ENCODE measurements around the gene NUDT3.

The NUDT3 gene

DNA sequence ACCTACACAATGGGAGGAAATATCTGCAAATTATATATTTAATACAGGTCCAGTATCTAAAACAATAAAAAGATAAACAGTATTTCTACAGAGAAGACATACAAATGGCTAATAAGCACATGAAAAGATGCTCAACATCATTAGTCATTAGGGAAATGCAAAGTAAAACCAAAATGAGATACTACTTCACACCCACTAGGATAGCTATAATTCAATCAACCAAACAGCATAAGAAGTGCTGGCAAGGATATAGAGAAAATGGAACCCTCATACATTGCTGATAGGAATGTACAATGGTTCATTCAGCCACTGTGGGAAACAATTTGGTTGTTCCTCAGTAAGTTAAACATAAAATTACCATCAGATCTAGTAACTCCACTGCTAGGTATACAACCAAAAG is 48.7 kb downstream of the NUDT3 start:
- no peak overlapping the region for H3K4me3 ChIP-seq (ENCODE audit: control insufficient read depth, low read depth, low read length)
- TF ChIP-seq, protein P1, sequence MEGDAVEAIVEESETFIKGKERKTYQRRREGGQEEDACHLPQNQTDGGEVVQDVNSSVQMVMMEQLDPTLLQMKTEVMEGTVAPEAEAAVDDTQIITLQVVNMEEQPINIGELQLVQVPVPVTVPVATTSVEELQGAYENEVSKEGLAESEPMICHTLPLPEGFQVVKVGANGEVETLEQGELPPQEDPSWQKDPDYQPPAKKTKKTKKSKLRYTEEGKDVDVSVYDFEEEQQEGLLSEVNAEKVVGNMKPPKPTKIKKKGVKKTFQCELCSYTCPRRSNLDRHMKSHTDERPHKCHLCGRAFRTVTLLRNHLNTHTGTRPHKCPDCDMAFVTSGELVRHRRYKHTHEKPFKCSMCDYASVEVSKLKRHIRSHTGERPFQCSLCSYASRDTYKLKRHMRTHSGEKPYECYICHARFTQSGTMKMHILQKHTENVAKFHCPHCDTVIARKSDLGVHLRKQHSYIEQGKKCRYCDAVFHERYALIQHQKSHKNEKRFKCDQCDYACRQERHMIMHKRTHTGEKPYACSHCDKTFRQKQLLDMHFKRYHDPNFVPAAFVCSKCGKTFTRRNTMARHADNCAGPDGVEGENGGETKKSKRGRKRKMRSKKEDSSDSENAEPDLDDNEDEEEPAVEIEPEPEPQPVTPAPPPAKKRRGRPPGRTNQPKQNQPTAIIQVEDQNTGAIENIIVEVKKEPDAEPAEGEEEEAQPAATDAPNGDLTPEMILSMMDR (conservative IDR thresholded peaks at IDR 0.05; ENCODE audit: control insufficient read depth, insufficient read depth, low read depth, low read length) = no peak
- no peak for DNase-seq (ENCODE audit: low read depth)

DNA sequence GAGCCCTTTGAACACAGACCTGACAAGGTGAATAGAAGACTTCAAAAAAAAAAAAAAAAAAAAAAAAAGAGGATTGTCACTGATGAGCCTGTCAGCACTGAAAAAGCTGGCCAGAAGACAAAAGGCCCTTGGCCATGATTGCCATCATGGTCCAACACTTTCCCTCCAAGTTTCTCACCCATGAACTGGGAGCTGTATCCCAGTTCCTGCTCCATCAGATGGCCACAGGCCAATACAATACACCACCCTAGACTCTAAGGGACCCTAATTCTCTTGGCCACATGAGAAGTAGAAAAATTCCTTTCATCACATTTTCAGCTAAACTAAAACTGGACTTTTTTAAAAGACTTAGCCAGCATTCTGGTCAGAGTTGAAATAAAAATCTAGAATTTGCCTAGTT is 50.2 kb downstream of the NUDT3 start:
- no peak for DNase-seq (ENCODE audit: low read depth)
- TF ChIP-seq, protein P1 (conservative IDR thresholded peaks at IDR 0.05; ENCODE audit: control insufficient read depth, insufficient read depth, low read depth, low read length) = no peak
- H3K4me3 ChIP-seq (ENCODE audit: control insufficient read depth, low read depth, low read length) = no peak overlapping the region

DNA sequence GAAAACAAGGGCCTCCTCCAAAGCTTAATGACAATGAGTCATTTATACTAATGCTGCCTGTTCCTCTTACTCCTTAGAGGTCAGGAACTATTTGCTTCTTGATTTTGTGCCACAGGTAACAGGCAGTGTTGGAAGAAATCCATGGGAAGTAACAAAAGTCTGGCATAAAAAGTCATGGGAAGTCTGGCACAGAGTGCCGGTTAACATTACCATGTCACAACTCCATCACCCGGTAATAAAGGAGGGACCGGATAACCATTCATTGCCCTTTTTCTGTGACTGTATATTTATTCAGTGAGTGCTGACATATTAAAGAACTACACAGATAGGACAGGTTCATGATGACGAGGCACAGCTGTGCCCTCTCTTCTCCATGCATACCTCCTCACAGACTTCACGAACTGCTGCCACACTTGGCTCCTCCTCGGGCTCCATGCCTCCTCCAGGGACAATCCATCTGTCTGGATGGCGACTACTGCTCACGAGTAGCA is 50.9 kb downstream of the NUDT3 start:
- H3K4me3 ChIP-seq (ENCODE audit: control insufficient read depth, low read depth, low read length) = no peak overlapping the region
- TF ChIP-seq, protein P1 (conservative IDR thresholded peaks at IDR 0.05; ENCODE audit: control insufficient read depth, insufficient read depth, low read depth, low read length) = no peak
- DNase-seq (ENCODE audit: low read depth) = no peak

- TF ChIP-seq, protein P1 (conservative IDR thresholded peaks at IDR 0.05; ENCODE audit: control insufficient read depth, insufficient read depth, low read depth, low read length) = no peak
- peak; percentile 57 for DNase-seq (ENCODE audit: low read depth)
- no peak overlapping the region for H3K4me3 ChIP-seq (ENCODE audit: control insufficient read depth, low read depth, low read length)
Observed at GRCh38 chr6:34340906-34341480, 51.5 kb downstream of the NUDT3 start.

DNA sequence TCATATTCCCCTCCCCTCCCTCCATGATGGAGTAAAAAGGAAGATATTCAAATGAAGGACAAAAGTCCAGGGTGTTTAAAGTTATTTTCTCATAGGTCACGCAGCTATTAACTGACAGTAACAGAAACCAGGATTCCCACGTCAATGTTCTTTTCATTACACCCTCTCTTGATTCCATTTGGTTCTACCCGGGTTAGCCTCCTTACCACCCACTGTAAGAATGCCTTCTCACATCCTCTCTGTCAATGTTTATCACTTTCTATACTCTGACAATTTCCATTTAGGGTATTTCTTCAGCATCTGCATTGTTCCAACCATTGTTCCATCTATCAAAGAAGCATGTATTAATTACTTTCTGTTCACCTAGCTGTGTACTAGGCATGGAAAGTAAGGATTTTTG is 52.1 kb downstream of the NUDT3 start:
- no peak for DNase-seq (ENCODE audit: low read depth)
- TF ChIP-seq, protein P1 (conservative IDR thresholded peaks at IDR 0.05; ENCODE audit: control insufficient read depth, insufficient read depth, low read depth, low read length) = no peak
- H3K4me3 ChIP-seq (ENCODE audit: control insufficient read depth, low read depth, low read length) = no peak overlapping the region

GRCh38 chr6:34339971-34340370 is 52.5 kb downstream of the NUDT3 start:
- TF ChIP-seq, protein P1 (conservative IDR thresholded peaks at IDR 0.05; ENCODE audit: control insufficient read depth, insufficient read depth, low read depth, low read length) = no peak
- no peak overlapping the region for H3K4me3 ChIP-seq (ENCODE audit: control insufficient read depth, low read depth, low read length)

DNA sequence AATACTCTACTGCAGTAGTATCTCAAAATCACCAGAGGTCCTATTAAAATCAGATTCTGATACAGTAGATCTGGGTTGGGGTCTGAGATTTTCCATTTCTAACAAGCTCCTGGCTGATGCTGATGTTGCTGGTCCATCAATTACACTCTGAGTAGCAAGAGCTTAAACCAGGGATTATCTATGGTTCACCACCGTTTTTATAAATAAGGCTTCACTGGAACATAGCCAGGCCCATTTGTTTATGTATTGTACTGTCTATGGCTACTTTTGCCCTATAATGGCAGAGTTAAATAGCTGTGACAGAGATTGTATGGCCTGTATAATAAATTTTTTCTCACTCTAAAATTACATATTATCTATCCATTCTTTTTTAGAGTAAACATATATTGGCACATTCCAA is 53.0 kb downstream of the NUDT3 start:
- TF ChIP-seq, protein P1 (conservative IDR thresholded peaks at IDR 0.05; ENCODE audit: control insufficient read depth, insufficient read depth, low read depth, low read length) = no peak
- H3K4me3 ChIP-seq (ENCODE audit: control insufficient read depth, low read depth, low read length) = no peak overlapping the region
- DNase-seq (ENCODE audit: low read depth) = no peak

More at GRCh38 chr6:34339971-34340370, 52.5 kb downstream of the NUDT3 start:
- no peak for DNase-seq (ENCODE audit: low read depth)
